KMS-11 (cell line): ENCODE results near the gene PHYHIPL.

ENCODE experiments used
- H2AFZ ChIP-seq: fragments of 200-600 bp; sonication (generic); 2 replicates; pipeline ENCODE4 v1.6.1; 2016; ENCODE audit warnings: antibody characterized with exemption, mixed run types, low read depth
- H3K27ac ChIP-seq: fragments of 200-600 bp; sonication (generic); 2 replicates; pipeline ENCODE4 v1.6.1; 2016; ENCODE audit warnings: mild to moderate bottlenecking, mixed run types
- H3K27me3 ChIP-seq: fragments of 200-600 bp; sonication (generic); 2 replicates; pipeline ENCODE4 v1.6.1; 2017; ENCODE audit warnings: mild to moderate bottlenecking, low read depth, mixed run types, moderate library complexity; ENCODE audit not compliant: insufficient read depth
- H3K36me3 ChIP-seq: fragments of 200-600 bp; sonication (generic); 2 replicates; pipeline ENCODE4 v1.6.1; 2017; ENCODE audit warnings: mild to moderate bottlenecking, mixed run types; ENCODE audit not compliant: insufficient read depth
- H3K4me1 ChIP-seq: fragments of 200-600 bp; sonication (generic); 2 replicates; pipeline ENCODE4 v1.6.1; 2016; ENCODE audit warnings: mild to moderate bottlenecking, low read depth, mixed run types; ENCODE audit not compliant: poor library complexity, severe bottlenecking
- H3K4me2 ChIP-seq: fragments of 200-600 bp; sonication (generic); 2 replicates; pipeline ENCODE4 v1.7.0; 2016; ENCODE audit warnings: mild to moderate bottlenecking, mixed run types
- H3K4me3 ChIP-seq: fragments of 200-600 bp; sonication (generic); IDR thresholded peaks from 2 replicates; pipeline ENCODE4 v1.6.1; 2017; ENCODE audit warnings: low read depth, low read length, mixed read lengths; ENCODE audit not compliant: insufficient read depth
- H3K79me2 ChIP-seq: fragments of 200-600 bp; sonication (generic); 2 replicates; pipeline ENCODE4 v1.6.1; 2016; ENCODE audit warnings: low read depth, mixed run types; ENCODE audit not compliant: insufficient read depth
- H3K9ac ChIP-seq: fragments of 200-600 bp; sonication (generic); 2 replicates; pipeline ENCODE4 v1.6.1; 2016; ENCODE audit warnings: mild to moderate bottlenecking, mixed run types
- H4K20me1 ChIP-seq: fragments of 200-600 bp; sonication (generic); 2 replicates; pipeline ENCODE4 v1.6.1; 2016; ENCODE audit warnings: mild to moderate bottlenecking, mixed run types; ENCODE audit not compliant: insufficient read depth
- CTCF ChIP-seq: fragments of 200-600 bp; sonication (generic); conservative IDR thresholded peaks from 2 replicates; pipeline ENCODE4 v1.6.1; 2017; ENCODE audit warnings: low read depth, mild to moderate bottlenecking, antibody characterized with exemption, low read length, moderate library complexity, mixed read lengths

Gene PHYHIPL

GRCh38 chr10:59243611-59244195 lies 67.3 kb downstream of the PHYHIPL start:
- no peak overlapping the region for H3K4me2 ChIP-seq
- no peak overlapping the region for H3K4me3 ChIP-seq
- TF ChIP-seq CTCF, result no peak
- no peaks in the 10 kb centered on the region for H3K36me3 ChIP-seq
- H3K9ac ChIP-seq, result no peak overlapping the region
- no peak overlapping the region for H3K27ac ChIP-seq
- H3K27me3 ChIP-seq, result no peaks in the 10 kb centered on the region
- no peak overlapping the region for H2AFZ ChIP-seq
- H3K4me1 ChIP-seq, result no peaks in the 10 kb centered on the region
- H3K79me2 ChIP-seq, result no peaks in the 10 kb centered on the region
- H4K20me1 ChIP-seq, result no peaks in the 10 kb centered on the region

GRCh38 chr10:59244871-59245270 lies 68.4 kb downstream of the PHYHIPL start:
- no peak overlapping the region for H3K9ac ChIP-seq
- H3K4me2 ChIP-seq, result no peak overlapping the region
- TF ChIP-seq CTCF, result no peak
- no peaks in the 10 kb centered on the region for H3K27me3 ChIP-seq
- no peak overlapping the region for H2AFZ ChIP-seq
- no peak overlapping the region for H3K27ac ChIP-seq
- no peaks in the 10 kb centered on the region for H3K36me3 ChIP-seq
- H3K79me2 ChIP-seq, result no peaks in the 10 kb centered on the region
- no peaks in the 10 kb centered on the region for H3K4me1 ChIP-seq
- H4K20me1 ChIP-seq, result no peaks in the 10 kb centered on the region
- H3K4me3 ChIP-seq, result no peak overlapping the region

GRCh38 chr10:59245686-59246085 lies 69.2 kb downstream of the PHYHIPL start:
- H3K4me1 ChIP-seq, result no peaks in the 10 kb centered on the region
- no peaks in the 10 kb centered on the region for H3K36me3 ChIP-seq
- no peak for TF ChIP-seq CTCF

GRCh38 chr10:59252491-59252890 lies 76.0 kb downstream of the PHYHIPL start:
- Histone ChIP-seq H3K4me2 (no peak overlapping the region), H2AFZ (no peak overlapping the region), H3K4me3 (no peak overlapping the region), H3K4me1 (no peaks in the 10 kb centered on the region), H4K20me1 (no peaks in the 10 kb centered on the region), H3K36me3 (no peaks in the 10 kb centered on the region), H3K9ac (no peak overlapping the region), H3K27ac (no peak overlapping the region), H3K79me2 (no peaks in the 10 kb centered on the region), H3K27me3 (no peaks in the 10 kb centered on the region)
- TF ChIP-seq CTCF, result no peak

More at GRCh38 chr10:59245686-59246085, 69.2 kb downstream of the PHYHIPL start:
- Histone ChIP-seq H3K79me2 (no peaks in the 10 kb centered on the region), H3K27ac (no peak overlapping the region), H4K20me1 (no peaks in the 10 kb centered on the region), H3K9ac (no peak overlapping the region), H3K27me3 (no peaks in the 10 kb centered on the region), H3K4me2 (no peak overlapping the region), H2AFZ (no peak overlapping the region), H3K4me3 (no peak overlapping the region)
